HL-60/S4 treated with retinoic acid at 250 ng/mL for 4 days and 3 days (cell line): ENCODE results near the gene AGRN.
"Not testable (repeated sequence)": the region's sequence is repeated elsewhere in the genome, so short reads cannot be mapped to it uniquely, and the experiment has no call there.

Experiments
- in situ Hi-C: fragments of 300-500 bp; cut with MboI; formaldehyde crosslinking; loops from 2 replicates; pipeline ENCODE4 v1.7.0; 2022; ENCODE audit warnings: low sequenced_read_pairs

The AGRN gene

DNA sequence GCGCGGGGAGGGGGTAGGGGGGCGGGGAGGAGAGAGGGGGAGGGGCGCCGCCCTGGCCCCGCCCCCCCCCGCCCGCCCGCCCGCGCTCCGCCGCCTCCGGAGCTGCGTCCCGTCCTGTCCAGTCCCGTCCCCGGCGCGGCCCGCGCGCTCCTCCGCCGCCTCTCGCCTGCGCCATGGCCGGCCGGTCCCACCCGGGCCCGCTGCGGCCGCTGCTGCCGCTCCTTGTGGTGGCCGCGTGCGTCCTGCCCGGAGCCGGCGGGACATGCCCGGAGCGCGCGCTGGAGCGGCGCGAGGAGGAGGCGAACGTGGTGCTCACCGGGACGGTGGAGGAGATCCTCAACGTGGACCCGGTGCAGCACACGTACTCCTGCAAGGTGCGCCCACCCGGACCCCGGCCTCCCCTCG is at the start of gene AGRN:
TSS of gene AGRN (plus strand) at position 121 of the 405 bp plus-strand sequence. CDS start at position 174, 53 bp downstream.
- in situ Hi-C loops: no loop called here

DNA sequence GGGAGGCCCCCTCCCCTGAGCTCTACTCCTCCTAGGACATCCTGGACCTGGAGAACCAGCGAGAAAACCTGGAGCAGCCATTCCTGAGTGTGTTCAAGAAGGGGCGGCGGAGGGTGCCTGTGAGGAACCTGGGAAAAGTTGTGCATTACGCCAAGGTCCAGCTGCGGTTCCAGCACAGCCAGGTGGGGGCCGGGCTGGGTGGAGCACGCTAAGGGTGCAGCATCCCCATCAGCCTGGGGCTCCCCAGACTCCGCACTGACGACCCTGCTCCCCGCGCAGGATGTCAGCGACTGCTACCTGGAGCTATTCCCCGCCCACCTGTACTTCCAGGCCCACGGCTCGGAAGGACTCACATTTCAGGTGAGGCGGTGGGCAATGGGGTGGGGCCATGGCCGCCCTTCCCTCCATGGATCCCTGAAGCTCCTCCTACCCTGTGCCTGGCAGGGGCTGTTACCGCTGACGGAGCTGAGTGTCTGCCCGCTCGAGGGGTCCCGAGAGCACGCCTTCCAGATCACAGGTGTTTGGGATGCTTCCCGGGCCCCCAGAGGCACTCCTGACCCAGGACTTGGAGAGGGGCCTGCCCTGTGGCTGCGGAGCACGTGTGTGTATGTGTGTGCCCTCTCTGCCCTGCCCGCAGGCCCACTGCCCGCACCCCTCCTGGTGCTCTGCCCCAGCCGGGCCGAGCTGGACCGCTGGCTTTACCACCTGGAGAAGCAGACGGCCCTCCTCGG is 49.5 kb upstream of the AGRN start:
- in situ Hi-C loops: no loop called here

DNA sequence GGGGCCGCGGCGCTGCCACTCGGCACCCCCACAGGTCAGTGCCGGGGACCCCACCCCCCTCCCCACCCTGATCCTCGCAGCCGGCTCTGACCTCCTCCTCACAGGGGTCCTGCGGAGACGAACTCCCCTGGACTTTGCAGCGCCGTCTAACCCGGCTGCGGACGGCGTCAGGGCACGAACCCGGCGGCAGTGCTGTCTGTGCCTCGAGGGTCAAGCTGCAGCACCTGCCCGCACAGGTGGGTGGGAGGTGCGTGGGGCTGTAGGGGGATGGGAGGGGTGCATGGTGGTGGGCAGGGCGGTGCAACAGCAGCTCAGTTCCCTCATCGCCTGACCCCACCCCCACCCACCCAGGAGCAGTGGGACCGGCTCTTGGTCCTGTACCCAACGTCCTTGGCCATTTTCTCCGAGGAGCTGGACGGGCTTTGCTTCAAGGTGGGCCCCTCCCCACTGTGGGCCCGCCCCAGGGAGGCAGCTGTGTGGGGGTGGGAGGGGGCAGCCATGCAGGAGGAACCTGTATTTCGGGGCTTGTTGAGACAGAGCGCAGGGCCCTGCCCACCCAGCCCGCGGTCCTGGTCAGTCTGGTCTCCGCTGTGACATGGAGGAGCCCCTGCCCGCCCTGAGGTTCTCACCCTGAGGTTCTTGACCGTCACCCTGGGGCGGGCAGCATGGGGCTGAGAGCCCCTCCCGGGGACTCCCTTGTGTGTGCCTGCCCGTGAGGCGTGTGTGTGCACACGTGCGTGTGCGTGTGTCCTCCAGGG is 48.8 kb upstream of the AGRN start:
- in situ Hi-C loops: no loop called here

DNA sequence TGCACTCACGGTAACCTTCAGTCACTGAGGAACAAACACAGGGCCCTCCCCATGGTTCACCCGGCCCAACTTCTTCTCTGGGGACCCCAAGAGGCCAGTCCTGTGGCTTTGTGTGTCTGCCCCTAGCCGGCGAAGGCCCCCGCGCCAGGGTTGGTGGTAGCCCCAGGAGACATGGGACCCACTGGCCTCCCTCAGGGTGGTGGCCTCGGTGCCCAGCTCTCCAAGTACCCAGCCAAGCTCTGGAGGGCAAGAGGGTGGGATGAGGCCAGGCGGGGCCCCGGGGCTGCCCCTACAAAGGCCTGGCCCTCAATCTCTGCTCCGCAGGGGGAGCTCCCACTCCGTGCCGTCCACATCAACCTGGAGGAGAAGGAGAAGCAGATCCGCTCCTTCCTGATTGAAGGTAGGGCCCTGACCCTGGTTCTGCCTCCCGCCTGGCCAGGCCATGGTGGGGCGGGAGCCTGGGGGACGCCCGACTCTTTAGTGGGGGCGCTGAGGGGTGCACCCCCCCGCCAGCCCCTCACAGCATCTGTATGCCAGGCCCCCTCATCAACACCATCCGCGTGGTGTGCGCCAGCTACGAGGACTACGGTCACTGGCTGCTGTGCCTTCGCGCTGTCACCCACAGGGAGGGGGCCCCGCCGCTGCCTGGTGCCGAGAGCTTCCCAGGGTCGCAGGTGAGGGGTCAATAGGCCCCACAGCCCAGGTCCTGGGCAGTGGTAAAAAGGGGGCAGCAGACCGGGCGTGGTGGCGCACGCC is 48.0 kb upstream of the AGRN start:
- in situ Hi-C loops: no loop called here

DNA sequence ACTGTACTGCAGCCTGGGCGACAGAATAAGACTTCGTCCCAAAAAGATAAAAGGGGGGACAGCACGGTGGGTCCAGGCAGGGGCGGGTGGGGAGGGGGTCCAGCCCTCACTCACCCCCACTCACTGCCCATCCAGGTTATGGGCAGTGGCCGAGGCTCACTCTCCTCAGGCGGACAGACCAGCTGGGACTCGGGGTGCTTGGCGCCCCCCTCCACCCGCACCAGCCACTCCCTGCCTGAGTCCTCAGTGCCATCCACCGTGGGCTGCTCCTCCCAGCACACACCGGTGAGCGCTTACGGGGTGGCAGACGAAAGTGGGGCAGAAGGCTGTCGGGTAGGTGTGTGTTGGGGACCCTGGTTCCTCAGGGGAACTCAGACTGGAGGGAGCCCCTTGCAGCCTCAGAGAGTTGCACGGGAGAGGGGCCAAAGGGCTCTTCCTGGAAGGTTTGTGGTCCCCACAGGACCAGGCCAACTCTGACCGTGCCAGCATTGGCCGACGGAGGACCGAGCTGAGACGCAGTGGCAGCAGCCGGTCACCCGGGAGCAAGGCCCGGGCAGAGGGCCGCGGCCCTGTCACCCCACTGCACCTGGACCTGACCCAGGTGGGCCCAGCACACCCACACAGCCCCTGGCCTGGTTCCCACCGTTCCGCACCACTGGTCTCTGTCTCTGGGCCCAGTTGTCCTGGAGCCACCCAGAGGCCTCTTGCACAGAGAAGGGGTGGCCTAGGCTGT is 47.0 kb upstream of the AGRN start:
- in situ Hi-C loops: no loop called here

DNA sequence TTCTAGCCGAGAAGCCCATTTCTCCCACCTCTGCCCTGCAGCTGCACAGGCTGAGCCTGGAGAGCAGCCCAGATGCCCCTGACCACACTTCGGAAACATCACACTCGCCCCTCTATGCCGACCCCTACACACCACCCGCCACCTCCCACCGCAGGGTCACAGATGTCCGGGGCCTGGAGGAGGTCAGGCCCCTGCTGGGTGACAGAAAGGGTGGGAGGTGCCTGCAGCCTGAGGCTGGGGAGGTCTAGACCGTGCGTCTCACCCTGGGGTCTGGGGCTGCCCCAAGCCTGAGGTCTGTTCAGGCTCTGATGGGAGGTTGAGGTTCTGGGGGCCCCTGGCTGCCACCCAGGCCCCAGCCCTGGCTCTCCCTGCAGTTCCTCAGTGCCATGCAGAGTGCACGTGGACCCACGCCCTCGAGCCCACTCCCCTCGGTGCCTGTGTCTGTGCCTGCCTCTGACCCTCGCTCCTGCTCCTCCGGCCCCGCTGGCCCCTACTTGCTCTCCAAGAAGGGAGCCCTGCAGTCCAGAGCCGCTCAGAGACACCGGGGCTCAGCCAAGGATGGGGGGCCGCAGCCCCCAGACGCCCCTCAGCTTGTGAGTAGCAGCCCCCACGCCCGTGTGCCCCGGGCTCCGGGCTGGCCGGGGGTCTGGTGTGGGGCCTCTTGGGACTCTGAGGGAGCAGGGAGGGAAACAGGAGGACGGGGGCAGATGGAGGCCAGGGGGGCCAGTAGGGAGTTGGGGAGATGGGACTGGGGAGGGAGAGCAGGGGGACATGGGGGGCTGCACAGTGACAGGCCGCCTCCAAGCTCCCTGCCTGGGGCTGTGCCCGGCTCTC is 46.2 kb upstream of the AGRN start:
- in situ Hi-C loops: no loop called here

DNA sequence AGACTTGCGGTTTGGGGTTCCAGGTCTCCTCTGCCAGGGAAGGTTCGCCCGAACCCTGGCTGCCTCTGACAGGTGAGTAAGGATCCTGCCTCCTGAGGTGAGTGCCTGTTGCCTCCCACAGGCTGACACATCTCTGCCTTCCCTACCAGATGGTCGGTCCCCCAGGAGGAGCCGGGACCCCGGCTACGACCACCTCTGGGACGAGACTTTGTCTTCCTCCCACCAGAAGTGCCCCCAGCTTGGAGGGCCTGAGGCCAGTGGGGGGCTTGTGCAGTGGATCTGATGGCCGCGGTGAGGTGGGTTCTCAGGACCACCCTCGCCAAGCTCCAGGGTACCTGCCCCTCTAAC is 45.7 kb upstream of the AGRN start:
- in situ Hi-C loops: no loop called here

DNA sequence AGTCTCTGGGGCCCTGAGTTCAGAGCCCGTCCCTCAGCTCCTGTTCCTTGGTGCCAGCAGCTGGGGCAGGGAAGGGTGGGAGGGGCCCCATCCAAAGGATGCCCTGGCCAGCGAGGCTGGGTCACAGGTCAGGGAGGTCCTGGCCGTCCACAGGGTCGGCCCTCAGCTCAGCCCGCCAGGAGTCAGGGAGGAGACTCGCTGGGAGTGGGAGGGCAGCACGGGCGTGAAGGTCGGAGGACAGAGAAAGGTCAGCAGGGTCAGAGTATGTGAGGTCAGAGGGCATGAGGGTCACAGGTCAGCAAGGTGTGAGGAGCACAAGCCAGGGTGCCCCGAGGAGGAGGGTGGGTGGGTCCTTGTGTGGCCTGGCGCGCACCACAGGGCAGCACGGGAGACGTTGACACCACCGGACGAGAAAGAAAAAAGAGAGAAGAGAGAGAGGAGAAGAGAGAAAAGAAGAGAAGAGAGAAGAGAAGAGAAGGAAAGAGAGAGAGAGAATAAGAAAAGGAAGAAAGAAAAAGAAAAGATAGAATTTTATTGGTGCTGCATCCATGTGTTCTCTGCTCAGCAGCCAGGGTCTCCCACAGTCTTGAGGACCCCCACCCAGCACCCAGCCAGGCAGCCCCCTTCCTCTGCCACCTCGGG is 45.1 kb upstream of the AGRN start:
- in situ Hi-C loops: no loop called here

DNA sequence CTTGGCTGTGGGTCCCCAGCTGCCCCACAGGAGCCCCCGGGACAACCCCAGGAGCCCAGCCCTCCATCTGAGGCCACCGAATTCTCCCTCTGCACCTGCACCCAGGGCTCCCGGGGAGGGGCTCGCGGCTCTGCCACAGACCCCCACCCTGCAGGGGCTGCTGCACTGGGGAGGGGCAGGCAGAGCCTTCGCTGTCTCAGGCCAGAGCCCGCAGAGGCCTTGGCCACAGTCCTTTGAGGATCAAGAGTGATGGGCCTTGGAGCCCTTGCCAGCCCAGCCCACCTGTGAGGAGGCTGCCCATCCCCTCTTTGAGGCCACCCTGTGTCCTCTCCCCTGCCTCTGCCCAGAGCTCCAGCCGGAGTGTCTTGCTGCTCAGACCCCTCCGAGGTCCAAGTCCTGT is 44.6 kb upstream of the AGRN start:
- in situ Hi-C loops: no loop called here

DNA sequence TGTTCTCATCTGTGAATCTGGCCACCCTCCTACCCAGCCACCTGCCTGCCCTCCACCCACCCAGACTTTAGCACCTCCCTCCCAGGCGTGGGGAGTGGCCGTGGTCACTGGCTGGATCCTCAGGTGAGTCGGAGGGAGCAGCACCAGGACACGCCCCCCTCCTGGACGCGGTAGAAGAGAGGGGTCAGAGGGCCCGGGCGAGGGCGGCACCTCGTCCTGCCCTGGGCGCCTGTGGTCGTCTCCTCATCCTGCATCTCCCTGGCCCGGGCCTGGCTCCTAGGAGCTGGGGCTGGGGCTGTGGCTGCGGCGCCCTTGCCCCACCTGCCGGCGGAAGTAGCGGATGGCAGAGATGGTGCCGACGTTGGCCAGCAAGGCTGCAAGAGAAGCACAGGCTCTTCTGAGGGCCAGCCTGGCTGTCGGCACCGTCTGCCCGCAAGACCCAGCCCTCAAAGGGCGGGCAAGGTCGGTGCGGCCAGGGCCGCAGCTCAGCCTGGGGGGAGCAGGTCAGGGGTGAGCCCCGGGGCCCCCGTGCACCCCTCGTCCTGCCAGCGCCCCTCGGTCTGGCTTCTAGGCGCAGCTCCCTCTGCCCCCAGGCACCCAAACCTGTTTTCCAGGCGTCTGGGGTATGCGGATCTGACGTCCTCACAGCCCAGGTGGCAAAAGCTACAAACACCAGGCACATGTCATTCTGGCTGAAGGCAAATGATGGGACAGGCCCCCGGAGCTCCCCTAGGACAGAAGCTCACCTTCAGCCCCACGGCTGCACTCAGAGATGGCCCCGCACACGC is 43.8 kb upstream of the AGRN start:
- in situ Hi-C loops: no loop called here

DNA sequence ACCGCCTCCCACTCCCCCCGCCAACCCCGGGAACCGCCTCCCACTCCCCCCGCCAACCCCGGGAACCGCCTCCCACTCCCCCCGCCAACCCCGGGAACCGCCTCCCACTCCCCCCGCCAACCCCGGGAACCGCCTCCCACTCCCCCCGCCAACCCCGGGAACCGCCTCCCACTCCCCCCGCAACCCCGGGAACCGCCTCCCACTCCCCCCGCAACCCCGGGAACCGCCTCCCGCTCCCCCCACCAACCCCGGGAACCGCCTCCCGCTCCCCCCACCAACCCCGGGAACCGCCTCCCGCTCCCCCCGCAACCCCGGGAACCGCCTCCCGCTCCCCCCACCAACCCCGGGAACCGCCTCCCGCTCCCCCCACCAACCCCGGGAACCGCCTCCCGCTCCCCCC is 43.1 kb upstream of the AGRN start:
- in situ Hi-C loops: not testable (repeated sequence)

DNA sequence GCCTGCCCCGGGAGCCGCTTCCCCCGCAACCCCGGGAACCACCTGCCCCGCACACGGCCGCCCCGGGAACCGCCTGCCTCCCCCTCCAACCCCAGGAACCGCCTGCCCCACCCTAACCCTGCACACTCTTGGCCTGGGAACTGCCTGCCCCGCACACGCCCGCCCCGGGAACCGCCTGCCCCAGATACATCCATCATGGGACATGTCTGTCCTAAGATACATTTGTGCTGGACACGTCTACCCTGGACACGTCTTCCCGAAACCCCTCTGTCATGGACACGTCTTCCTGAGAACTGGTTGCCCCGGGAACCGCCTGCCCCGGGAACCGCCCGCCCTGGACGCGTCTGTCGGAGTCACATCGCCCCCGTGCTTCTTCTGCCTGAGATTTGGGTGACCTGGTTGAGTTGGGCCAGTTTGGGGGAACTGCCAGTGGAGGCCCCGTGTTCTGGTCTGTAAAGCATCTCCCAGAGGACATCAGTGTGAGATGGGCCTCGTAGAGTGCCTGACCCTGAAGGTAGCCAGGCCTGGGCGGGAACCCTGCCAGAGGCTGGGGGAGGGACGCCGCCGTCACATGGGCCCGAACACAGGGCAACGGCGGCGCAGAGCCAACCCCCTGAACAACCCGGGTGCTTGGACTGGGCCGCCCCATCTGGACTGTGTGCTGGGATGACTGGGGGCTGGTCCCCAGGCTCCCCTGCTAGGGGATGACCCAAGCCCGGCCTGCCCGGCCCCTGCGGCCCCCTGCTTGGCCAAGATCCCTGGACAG is 41.7 kb upstream of the AGRN start:
- in situ Hi-C loops: no loop called here

DNA sequence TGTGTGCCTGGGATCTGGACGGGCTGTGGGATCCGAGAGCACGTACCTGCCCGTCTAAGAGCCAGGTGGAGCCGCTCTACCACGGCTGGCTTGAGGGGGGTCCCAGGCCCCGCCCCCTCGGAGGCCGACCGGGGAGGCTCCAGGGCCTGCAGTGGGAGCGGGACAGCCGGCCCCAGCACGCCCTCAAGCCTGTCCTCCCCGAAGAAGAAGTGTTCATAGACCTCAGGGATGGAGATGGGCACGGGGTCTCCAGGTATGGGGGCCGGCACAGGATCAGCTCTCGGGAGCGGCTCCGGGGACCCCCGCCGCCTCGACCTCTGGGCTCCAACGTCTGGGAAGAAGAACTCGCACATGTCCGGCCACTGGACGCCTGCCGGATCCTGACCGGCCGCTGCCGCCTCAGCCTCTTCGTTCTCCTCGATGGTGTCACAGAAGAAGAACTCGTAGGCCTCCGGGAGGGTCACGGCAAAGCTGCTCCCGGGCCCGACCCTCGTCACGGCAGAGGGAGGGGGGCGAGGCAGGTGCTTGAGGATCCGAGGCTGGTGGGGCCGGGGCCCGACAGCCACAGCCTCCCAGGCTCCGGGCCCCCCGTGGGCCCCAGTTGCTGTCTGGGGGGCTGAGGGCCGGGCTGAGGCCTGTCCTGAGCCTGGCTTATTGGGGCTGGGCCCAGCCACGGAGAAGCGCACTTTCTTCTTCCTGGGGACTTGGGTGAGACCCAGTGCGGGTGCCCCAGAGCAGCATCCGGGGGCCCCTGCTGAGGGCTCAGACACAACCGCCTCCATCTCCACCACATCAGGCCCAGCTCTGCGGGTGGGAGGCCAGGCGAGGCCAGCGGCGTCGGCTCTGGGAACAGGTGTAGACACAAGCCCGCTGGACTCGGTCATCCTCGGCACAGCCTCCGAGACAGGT is 40.8 kb upstream of the AGRN start:
- in situ Hi-C loops: no loop called here

DNA sequence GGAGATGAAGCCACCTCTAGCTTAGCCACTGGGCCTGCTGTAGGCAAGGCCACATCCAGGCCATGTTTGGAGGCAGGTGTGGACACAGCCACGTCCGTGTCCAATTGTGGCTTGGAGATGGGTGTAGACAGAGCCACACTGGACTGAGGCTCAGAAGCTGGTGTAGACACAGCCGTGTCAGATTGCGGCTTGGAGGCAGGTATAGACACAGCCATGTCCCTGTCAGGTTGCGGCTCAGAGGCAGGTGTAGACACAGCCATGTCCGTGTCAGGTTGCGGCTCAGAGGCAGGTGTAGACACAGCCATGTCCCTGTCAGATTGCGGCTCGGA is 40.2 kb upstream of the AGRN start:
- in situ Hi-C loops: no loop called here

DNA sequence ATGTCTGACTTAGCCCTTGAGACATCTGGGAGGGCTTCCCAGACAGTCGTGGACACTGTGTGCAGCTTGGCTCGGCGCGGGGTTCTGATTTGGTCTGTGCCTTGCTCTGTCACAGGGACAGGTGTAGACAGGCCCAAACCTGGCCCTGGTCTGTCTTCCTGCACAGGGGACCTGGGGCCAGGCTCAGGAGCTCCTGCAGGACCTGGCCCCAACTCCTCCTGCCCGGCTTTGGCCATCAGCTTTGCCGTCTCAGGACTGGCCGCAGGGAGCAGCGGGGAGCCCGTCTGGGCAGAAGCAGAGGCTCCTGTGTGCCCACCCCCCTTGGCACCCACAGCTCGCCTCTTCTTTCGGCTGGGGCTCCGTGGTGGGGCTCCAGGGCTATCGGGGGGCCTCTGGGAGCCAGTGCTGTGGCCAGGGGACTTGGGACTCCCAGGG is 39.8 kb upstream of the AGRN start:
- in situ Hi-C loops: no loop called here

DNA sequence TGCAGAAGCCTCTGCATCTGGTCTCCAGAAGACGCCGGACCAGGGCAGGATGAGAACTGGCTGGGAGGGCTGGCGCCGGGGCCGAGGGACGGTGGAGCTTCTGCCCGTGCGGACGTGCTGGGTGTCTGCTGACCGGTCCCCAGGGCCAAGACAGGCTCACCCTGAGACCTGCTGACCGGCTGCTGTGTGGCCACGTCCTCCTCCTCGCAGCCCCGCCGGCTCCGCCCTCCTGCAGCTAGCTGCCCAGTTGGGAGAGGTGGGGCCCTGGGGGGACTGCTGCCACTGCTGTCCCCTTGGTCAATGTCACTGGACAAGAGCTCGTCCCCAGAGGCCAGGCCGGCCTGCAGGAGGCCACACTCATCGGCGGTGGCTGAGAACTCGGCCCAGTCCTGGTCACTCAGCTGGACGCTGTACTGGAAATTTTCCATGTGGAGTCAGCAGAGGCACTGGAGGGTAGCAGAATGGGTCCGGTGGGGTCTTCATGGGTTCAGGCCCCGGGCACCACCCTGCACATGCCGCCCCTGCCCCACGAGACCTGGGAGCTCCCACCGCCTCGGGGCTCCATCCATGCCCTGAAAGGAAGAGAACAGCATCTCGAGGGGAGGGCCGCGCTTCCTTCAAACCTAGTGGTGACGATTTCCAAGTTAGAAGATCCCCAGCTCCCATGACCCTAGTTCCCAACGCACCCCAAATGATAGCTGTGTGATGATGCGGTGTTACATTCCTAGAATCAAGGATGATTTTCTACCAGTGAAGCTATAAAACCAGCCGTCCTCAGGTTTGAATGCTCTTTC is 39.1 kb upstream of the AGRN start:
- in situ Hi-C loops: no loop called here
